Measurements from ENCODE around the gene DUOX2.

The DUOX2 gene

DNA sequence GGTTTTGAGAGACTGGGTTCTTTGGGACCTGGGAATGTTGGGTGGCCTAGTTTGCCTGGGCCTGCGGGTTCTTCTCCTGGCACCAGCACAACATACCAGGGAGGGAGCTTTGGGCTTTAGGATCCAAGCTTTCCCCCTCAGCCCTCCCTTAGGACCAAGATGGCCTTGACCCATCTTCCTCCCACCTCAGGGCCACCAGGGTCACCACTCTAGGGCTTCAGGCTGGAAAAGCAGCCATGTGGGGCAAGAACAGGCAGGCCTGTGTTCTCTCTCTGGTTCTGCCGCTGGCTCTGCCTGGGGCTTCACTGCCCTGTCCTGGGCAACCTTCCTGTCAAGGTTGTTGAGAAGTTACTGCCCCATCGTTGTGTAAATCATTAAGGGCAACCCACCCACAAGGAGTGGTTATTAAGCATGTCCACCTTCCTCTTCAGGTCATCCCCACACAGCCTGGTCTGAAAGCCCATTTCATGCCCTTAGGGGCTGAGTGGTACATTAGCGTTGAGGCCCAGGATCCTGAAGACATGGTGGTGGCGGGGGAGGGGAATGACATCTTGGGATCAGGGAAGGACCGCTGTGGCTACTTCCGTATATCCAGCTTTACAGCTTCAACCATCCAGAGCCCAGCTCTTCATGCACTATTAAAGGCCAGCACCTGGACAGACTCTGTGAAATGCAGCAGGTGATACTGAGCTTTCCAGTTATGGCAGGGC lies 16.5 kb upstream of the DUOX2 start:
- TF ChIP-seq, protein P1, sequence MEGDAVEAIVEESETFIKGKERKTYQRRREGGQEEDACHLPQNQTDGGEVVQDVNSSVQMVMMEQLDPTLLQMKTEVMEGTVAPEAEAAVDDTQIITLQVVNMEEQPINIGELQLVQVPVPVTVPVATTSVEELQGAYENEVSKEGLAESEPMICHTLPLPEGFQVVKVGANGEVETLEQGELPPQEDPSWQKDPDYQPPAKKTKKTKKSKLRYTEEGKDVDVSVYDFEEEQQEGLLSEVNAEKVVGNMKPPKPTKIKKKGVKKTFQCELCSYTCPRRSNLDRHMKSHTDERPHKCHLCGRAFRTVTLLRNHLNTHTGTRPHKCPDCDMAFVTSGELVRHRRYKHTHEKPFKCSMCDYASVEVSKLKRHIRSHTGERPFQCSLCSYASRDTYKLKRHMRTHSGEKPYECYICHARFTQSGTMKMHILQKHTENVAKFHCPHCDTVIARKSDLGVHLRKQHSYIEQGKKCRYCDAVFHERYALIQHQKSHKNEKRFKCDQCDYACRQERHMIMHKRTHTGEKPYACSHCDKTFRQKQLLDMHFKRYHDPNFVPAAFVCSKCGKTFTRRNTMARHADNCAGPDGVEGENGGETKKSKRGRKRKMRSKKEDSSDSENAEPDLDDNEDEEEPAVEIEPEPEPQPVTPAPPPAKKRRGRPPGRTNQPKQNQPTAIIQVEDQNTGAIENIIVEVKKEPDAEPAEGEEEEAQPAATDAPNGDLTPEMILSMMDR (IDR thresholded peaks at IDR 0.05) = no peak

DNA sequence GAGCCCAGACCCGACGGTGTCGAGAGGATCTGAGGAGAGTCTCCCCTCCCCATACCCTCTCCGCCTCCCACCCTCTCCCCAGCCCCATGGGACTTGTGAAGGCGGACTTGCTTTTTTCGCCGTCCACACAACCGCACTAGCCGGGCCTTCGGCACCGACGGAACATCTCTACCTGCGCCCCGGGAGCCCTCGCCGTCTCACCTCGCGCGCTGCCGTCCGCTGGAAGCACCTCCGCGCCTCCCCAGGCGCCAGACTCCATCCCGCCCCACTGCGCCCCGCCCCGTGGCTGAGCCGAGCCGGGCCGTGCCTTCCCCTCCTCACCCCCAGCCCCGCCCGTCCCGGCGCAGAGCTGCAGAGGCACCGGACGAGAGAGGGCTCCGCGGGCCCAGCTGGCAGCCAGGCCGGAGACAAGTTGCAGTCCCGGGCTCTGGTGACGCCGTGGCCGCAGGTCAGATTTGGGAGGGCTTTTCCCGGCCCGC lies 15.7 kb upstream of the DUOX2 start, which contains the start of the genes DUOX1 and DUOXA1:
Gene DUOX1, plus strand, starts transcription at position 344 of the 479 bp plus-strand sequence. CDS start 1,973 bp downstream, outside the sequence.
Gene DUOXA1, minus strand, starts transcription at position 229 of the 479 bp plus-strand sequence. CDS start 6,865 bp downstream, outside the sequence.
- TF ChIP-seq, protein P1 (IDR thresholded peaks at IDR 0.05) = no peak

DNA sequence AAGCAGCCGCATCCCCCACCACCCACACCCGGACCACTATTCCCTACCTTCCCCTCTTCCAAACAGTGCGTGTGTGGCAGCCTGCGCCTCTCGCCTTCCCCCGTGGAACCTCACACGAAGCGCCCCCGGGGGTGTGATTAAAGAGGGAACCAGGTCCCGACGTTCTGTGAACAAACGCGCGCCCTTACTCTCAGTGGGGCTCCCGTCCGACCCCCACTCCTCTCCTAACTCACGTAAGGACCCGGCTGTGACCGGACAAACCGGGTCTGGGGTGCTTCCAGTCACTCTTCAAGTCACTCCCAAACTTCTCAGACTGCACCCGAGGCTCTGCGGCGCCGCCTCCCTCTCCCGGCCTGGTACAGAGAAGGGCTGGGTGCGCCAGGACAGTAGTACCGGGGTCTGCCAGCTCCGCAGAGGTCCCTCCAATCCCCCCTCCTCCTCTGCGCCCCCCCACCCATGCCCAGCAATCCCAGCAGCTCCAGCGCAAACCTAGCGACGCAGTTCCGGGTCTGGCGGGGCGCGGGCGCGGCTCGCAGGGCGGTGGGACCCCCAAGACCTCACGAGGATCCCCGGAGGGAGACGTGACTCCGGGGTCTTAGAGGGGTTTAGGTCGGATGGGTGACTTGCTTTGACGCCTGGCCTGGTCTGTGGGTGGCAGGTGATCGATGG lies 15.1 kb upstream of the DUOX2 start:
- TF ChIP-seq, protein P1 (IDR thresholded peaks at IDR 0.05) = no peak

DNA sequence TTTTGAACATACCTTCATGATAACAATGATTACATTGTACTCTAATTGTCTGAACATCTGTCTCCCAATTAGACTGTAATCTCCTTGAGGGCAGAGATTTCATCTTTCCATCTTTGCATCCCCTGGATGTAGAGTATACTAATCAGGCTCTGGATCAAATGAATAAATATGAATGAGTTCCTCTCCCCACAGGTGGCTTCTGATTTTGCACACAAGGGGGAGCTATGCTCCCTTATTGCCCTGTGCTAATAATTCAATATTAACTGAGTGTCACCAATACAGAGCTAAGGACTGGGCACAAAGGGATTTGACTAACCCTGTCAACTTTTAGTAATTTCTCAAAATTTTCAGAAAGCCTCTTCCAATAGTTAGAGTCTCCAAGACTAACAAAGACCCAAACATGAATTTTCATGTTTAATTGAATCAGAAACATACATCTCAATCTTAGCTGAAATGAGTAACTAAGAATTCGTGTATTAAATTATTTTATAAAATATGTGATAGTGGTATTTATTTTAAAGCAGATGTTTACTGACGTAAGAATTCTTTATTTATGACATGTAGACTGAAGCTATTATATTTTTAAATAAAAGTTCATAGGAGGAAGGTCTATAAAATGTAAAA lies 12.7 kb upstream of the DUOX2 start:
- TF ChIP-seq, protein P1 (IDR thresholded peaks at IDR 0.05) = peak; percentile 62

DNA sequence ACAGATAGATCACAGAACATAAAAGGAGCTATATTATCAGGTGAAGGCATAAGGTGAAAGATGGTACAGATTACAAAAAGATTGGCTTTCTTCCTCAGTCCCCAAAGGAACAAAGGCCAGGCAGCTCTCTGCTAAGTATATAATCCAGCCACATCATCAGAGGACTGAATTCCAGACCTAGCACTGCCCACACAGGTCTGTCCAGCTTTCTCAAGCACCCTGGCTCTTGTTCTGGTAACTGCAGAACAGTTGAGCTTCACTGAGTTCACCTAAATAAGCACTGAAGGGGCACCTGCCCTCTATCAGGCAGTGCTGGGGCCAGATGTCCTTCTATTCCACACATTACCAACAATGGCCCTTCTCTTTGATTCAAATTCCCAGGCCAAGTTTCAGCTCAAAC lies 9.4 kb upstream of the DUOX2 start:
- TF ChIP-seq, protein P1 (IDR thresholded peaks at IDR 0.05) = no peak

DNA sequence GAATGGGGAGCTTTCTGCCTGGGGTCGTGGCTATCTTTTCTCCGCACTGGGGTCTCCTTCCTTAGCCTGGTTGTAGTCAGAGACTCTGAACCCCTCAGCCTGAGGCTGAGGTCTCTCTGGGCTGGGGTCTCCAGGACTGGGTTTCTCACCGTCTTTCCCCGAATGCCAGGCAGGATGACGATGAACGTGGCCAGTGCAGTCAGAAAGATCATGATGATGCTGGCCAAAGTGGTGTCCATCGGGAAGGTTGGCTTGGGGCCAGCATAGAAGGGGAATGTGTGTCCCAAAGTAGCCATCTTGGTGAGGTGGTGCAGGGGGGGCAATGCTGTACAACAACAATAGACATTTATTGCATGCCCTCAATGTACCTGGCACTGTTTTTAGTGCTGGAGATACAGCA lies 8.7 kb upstream of the DUOX2 start:
- TF ChIP-seq, protein P1 (IDR thresholded peaks at IDR 0.05) = no peak

DNA sequence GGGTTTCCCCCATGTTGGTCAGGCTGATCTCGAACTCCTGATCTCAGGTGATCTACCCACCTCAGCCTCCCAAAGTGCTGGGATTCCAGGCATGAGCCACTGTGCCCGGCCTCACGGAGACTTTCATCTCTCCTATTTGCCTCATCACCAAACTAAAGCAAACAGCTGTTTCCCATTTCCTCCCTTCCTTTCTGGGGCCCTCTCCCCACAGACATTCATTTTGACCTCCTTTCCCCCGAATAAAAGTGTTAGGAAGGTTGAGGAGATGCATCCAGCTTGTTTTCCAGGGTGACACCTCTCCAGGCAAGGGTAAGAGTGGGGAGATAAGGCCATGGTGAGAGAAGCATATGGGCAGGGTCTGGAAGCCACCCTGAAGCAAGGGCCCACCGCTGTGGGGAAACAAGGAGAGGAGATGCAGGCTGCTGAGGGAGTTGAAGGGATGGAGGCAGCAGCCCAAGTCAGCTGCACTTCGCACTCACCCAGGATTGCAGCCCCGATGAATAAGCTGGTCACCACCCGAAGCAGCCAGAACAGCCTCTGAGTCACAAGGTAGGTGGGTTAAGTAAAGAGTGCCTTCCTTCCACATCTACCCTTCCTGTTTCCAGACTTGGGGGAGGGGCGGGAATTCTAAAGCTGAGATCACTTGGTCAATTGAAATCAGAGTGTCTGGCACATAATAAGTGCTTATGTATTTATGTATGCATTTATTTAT lies 7.9 kb upstream of the DUOX2 start:
- TF ChIP-seq, protein P1 (IDR thresholded peaks at IDR 0.05) = no peak
